IPS DF 6.9 (cell line): ENCODE data around the gene MAD1L1.

Experiments used
- DNase-seq: peaks from one replicate; pipeline ENCODE4 v3.0.0-alpha.2; 2013; ENCODE audit warnings: low read depth, low spot score
- H3K27ac ChIP-seq: one replicate; pipeline ENCODE4 v1.5.1; 2013; ENCODE audit warnings: low read length, control low read depth
- H3K27me3 ChIP-seq: 2 replicates; pipeline ENCODE4 v1.6.1; 2013; ENCODE audit warnings: mild to moderate bottlenecking, low read length; ENCODE audit not compliant: control insufficient read depth, insufficient read depth
- H3K36me3 ChIP-seq: 2 replicates; pipeline ENCODE4 v1.6.1; 2013; ENCODE audit warnings: low read length; ENCODE audit not compliant: control insufficient read depth, insufficient read depth
- H3K4me1 ChIP-seq: 2 replicates; pipeline ENCODE4 v1.6.1; 2013; ENCODE audit warnings: low read length; ENCODE audit not compliant: control insufficient read depth, insufficient read depth
- H3K4me3 ChIP-seq: 2 replicates; pipeline ENCODE4 v1.5.1; 2013; ENCODE audit warnings: mild to moderate bottlenecking, low read length
- H3K9me3 ChIP-seq: 2 replicates; pipeline ENCODE4 v1.6.1; 2013; ENCODE audit warnings: low read length, inconsistent platforms; ENCODE audit not compliant: control insufficient read depth, insufficient read depth
- WGBS: extraction: QIAGEN DNeasy Blood & Tissue Kit; methylation state at CpG from one replicate; pipeline ENCODE4 v1.1.7; 2013; ENCODE audit warnings: mixed read lengths, missing lambda C conversion rate; ENCODE audit not compliant: insufficient read length, insufficient coverage; 5-methylcytosine and 5-hydroxymethylcytosine counted together

Gene MAD1L1

GRCh38 chr7:2008101-2008935 lies 224.4 kb downstream of the MAD1L1 start:
- H3K9me3 ChIP-seq = no peaks in the 10 kb centered on the region
- 0 out of 2 replicates have a peak, but pooled peaks cover 2% of the 10 kb centered on the region for H3K36me3 ChIP-seq
- H3K27me3 ChIP-seq = no peaks in the 10 kb centered on the region
- H3K4me3 ChIP-seq = no peak overlapping the region
- no peak for DNase-seq
- no CpG with 5 or more reads among the region's 28 CpGs for WGBS
- no peaks in the 10 kb centered on the region for H3K4me1 ChIP-seq
- H3K27ac ChIP-seq = no peak overlapping the region

DNA sequence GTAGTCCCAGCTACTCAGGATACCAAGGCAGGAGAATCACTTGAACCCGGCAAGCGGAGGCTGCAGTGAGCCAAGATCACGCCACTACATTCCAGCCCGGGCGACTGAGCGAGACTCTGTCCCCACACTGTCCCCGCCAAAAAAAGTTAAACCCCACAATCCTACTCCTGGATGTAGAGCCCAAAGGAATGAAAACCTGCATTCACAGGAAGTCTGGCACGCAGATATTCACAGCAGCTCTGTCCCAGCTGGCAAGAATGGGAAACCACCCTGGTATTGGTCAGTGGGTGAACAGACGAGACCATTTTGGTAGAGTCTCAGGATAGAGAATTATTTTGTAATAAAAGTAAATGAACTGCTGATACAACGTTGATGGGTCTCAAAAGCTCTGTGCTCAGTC lies 225.2 kb downstream of the MAD1L1 start:
- Histone ChIP-seq H3K27ac (no peak overlapping the region), H3K4me3 (no peak overlapping the region), H3K27me3 (no peaks in the 10 kb centered on the region), H3K36me3 (no peaks in the 10 kb centered on the region), H3K9me3 (no peaks in the 10 kb centered on the region), H3K4me1 (no peaks in the 10 kb centered on the region; the same call in 1 of the 2 replicates)
- DNase-seq = no peak
- no CpG with 5 or more reads among the region's 10 CpGs for WGBS

- Histone ChIP-seq H3K36me3 (no peaks in the 10 kb centered on the region), H3K4me3 (no peak overlapping the region), H3K4me1 (no peaks in the 10 kb centered on the region; the same call in 1 of the 2 replicates), H3K27ac (no peak overlapping the region), H3K27me3 (no peaks in the 10 kb centered on the region), H3K9me3 (no peaks in the 10 kb centered on the region)
- DNase-seq = no peak
- no CpG with 5 or more reads among the region's 22 CpGs for WGBS
Observed at GRCh38 chr7:2006921-2007381, 225.8 kb downstream of the MAD1L1 start.

DNA sequence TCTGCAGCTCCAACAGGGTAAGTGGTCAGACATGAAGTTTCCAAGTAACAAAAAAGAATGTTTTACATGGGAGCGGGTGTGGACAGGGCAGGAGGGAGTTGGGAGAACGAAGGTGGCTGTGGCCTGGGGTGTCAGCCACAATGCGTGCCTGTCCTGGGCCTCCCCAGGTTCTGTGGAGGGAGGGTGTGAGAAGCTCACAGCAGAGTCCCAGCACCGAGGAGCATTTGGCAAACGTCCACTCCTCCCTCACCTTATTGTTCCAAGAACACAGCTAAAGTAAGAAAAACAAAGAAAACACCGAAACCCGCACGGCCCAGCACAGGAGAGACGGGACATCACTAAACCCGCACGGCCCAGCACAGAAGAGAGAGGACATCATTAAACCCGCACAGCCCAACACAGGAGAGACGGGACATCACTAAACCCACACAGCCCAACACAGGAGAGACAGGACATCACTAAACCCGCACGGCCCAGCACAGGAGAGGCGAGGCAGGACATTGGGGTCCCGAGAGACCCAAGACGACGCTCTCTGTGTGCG lies 226.4 kb downstream of the MAD1L1 start:
- no CpG with 5 or more reads among the region's 20 CpGs for WGBS
- H3K9me3 ChIP-seq = no peaks in the 10 kb centered on the region
- H3K27me3 ChIP-seq = no peaks in the 10 kb centered on the region
- H3K27ac ChIP-seq = no peak overlapping the region
- no peak for DNase-seq
- H3K4me1 ChIP-seq = no peaks in the 10 kb centered on the region; the same call in 1 of the 2 replicates
- H3K4me3 ChIP-seq = no peak overlapping the region
- no peaks in the 10 kb centered on the region for H3K36me3 ChIP-seq

DNA sequence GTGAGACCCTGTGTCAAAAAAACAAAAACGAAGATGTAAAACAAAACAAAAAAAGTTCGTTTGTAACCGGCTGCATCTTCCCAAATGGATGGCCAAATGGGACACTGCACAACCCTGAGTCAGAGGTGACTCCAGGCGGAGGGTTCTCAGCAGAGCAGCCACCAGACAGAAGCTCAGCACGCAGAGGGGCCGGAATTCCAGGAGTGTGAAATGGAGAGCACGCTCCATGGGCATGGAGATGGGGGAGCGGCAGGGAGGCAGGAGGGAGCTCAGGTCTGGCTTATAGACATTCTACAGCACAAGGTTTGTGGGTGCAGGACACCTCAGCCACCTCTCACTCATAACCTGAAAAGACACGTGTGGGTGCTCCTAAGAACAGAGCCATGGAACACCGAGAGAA lies 227.0 kb downstream of the MAD1L1 start:
- no CpG with 5 or more reads among the region's 10 CpGs for WGBS
- Histone ChIP-seq H3K27ac (no peak overlapping the region), H3K4me3 (no peak overlapping the region), H3K27me3 (no peaks in the 10 kb centered on the region), H3K4me1 (no peaks in the 10 kb centered on the region; the same call in 1 of the 2 replicates), H3K36me3 (no peaks in the 10 kb centered on the region), H3K9me3 (no peaks in the 10 kb centered on the region)
- DNase-seq = no peak

GRCh38 chr7:2004841-2005725 lies 227.7 kb downstream of the MAD1L1 start:
- Histone ChIP-seq H3K9me3 (no peaks in the 10 kb centered on the region), H3K36me3 (no peaks in the 10 kb centered on the region), H3K27ac (no peak overlapping the region), H3K4me3 (no peak overlapping the region), H3K4me1 (no peaks in the 10 kb centered on the region; the same call in 1 of the 2 replicates), H3K27me3 (no peaks in the 10 kb centered on the region)
- no peak for DNase-seq
- WGBS = no CpG with 5 or more reads among the region's 29 CpGs

DNA sequence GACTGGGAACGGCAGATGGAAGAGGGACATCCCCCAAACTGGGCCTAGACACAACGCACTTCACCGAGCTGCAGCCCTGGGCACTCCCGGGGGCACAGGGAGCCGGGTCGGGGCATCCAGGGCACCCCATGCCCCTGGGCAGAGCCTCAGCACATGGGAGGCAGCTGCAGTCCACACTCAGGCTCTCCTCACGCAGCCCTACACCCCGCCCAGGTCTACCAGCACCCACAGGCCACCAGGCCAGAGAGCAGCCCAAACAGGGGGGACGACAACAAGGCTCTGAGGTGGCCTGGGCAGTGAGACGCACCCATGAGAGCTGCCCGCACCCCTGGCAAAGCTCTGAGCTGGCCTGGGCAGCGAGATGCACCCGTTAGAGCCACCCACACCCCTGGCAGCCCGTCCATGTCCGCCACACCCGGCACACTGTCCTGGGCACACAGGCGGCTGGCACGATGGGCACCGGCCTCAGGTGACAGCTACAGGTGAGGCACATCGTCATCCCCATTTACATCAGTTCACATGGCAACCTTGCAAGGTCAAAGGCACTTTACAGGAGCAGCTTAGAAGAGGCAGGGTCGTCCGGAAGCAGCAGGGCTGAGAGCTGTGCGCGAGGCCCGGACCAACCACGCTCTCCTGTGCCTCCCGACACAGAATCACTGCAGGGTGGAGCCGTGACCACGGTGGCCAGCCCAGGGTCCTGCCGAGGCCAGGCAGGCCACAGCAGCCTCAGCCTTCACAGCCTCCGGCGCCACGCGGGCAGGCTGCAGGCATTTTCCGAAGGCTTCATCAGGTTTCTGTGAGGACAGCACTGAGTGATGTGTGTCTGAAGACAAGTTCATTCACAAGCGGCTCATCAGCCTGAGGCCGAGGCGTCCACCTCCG lies 228.6 kb downstream of the MAD1L1 start:
- Histone ChIP-seq H3K36me3 (no peaks in the 10 kb centered on the region), H3K27me3 (no peaks in the 10 kb centered on the region), H3K27ac (no peak overlapping the region), H3K9me3 (no peaks in the 10 kb centered on the region), H3K4me1 (no peaks in the 10 kb centered on the region; the same call in 1 of the 2 replicates), H3K4me3 (no peak overlapping the region)
- DNase-seq = no peak
- WGBS = no CpG with 5 or more reads among the region's 39 CpGs

DNA sequence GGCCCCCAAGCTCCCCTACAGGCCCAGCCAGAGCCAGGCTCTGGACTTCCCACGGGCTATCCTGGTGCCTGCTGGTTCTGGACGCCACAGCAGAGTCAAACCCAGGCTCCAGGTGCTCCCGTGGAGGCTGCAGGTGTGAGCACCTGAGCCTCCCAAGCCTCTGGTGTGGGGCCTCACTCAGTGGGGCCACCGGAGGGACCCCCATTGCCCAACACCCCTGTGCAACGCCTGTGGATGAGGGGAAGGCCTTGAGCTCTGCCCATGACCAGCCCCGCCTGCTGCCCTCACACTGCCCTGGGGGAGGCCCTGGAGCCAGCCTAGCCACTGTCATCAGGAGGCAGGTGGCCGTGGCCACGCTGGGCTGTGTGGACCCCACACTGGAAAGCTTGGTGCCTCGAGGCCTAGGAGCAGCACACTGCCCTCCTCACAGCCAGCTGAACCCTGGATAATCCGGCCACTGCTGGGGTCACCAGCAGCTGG lies 229.3 kb downstream of the MAD1L1 start:
- H3K27me3 ChIP-seq = no peaks in the 10 kb centered on the region
- no peaks in the 10 kb centered on the region for H3K36me3 ChIP-seq
- H3K4me3 ChIP-seq = no peak overlapping the region
- no peak overlapping the region for H3K27ac ChIP-seq
- H3K9me3 ChIP-seq = no peaks in the 10 kb centered on the region
- WGBS = no CpG with 5 or more reads among the region's 10 CpGs
- H3K4me1 ChIP-seq = no peaks in the 10 kb centered on the region; the same call in 1 of the 2 replicates
- DNase-seq = no peak

- no peaks in the 10 kb centered on the region for H3K36me3 ChIP-seq
- no peaks in the 10 kb centered on the region; the same call in 1 of the 2 replicates for H3K4me1 ChIP-seq
- no peaks in the 10 kb centered on the region for H3K27me3 ChIP-seq
- H3K27ac ChIP-seq = no peak overlapping the region
- WGBS = no CpG with 5 or more reads among the region's 21 CpGs
- DNase-seq = no peak
- no peaks in the 10 kb centered on the region for H3K9me3 ChIP-seq
- H3K4me3 ChIP-seq = no peak overlapping the region
Observed at GRCh38 chr7:2002561-2003450, 229.9 kb downstream of the MAD1L1 start.
